KMS-11 (cell line): ENCODE data around the gene LCN12.

Experiments used
- H2AFZ ChIP-seq: fragments of 200-600 bp; sonication (generic); 2 replicates; pipeline ENCODE4 v1.6.1; 2016; ENCODE audit warnings: antibody characterized with exemption, mixed run types, low read depth
- H3K27ac ChIP-seq: fragments of 200-600 bp; sonication (generic); 2 replicates; pipeline ENCODE4 v1.6.1; 2016; ENCODE audit warnings: mild to moderate bottlenecking, mixed run types
- H3K27me3 ChIP-seq: fragments of 200-600 bp; sonication (generic); 2 replicates; pipeline ENCODE4 v1.6.1; 2017; ENCODE audit warnings: mild to moderate bottlenecking, low read depth, mixed run types, moderate library complexity; ENCODE audit not compliant: insufficient read depth
- H3K36me3 ChIP-seq: fragments of 200-600 bp; sonication (generic); 2 replicates; pipeline ENCODE4 v1.6.1; 2017; ENCODE audit warnings: mild to moderate bottlenecking, mixed run types; ENCODE audit not compliant: insufficient read depth
- H3K4me1 ChIP-seq: fragments of 200-600 bp; sonication (generic); 2 replicates; pipeline ENCODE4 v1.6.1; 2016; ENCODE audit warnings: mild to moderate bottlenecking, low read depth, mixed run types; ENCODE audit not compliant: poor library complexity, severe bottlenecking
- H3K4me2 ChIP-seq: fragments of 200-600 bp; sonication (generic); 2 replicates; pipeline ENCODE4 v1.7.0; 2016; ENCODE audit warnings: mild to moderate bottlenecking, mixed run types
- H3K4me3 ChIP-seq: fragments of 200-600 bp; sonication (generic); IDR thresholded peaks from 2 replicates; pipeline ENCODE4 v1.6.1; 2017; ENCODE audit warnings: low read depth, low read length, mixed read lengths; ENCODE audit not compliant: insufficient read depth
- H3K79me2 ChIP-seq: fragments of 200-600 bp; sonication (generic); 2 replicates; pipeline ENCODE4 v1.6.1; 2016; ENCODE audit warnings: low read depth, mixed run types; ENCODE audit not compliant: insufficient read depth
- H3K9ac ChIP-seq: fragments of 200-600 bp; sonication (generic); 2 replicates; pipeline ENCODE4 v1.6.1; 2016; ENCODE audit warnings: mild to moderate bottlenecking, mixed run types
- H4K20me1 ChIP-seq: fragments of 200-600 bp; sonication (generic); 2 replicates; pipeline ENCODE4 v1.6.1; 2016; ENCODE audit warnings: mild to moderate bottlenecking, mixed run types; ENCODE audit not compliant: insufficient read depth
- CTCF ChIP-seq: fragments of 200-600 bp; sonication (generic); conservative IDR thresholded peaks from 2 replicates; pipeline ENCODE4 v1.6.1; 2017; ENCODE audit warnings: low read depth, mild to moderate bottlenecking, antibody characterized with exemption, low read length, moderate library complexity, mixed read lengths

LCN12 gene

GRCh38 chr9:136977649-136978072, 25.6 kb downstream of the LCN12 start:
- no peaks in the 10 kb centered on the region for H3K4me1 ChIP-seq

DNA sequence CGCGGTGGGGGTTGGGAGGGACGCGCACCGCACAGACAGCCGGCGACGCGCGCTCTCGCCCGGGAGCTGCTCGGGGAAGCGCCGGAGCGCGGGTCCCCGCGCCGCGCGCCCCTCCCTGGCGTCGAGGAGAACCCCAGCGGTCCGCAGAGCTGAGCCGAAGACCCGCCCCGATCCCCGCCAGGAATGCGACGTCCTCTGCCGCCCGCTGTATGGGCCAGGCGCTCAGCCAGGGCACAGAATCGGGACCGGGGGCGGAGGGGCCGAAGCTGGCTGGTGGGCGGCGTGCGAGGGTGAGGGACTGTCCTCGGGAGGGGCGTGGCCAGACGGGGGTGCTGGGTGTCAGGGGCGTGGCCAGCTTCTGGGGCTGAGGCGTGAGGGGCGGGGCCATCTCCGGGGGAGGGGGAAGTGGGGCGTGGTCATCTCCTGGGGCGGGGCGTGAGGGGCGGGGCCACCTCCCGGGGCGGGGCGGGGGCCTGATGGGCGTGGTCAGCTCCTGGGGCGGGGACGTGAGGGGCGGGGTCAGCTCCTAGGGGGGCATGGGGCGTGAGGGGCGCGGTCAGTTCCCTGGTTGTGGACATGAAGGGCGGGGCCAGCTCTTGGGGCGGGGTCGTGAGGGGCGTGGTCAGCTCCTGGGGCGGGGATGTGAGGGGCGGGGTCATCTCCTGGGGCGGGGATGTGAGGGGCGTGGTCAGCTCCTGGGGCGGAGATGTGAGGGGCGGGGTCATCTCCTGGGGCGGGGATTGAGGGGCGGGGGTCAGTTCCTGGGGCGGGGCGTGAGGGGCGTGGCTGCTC, 26.2 kb downstream of the LCN12 start:
- H3K4me1 ChIP-seq = no peaks in the 10 kb centered on the region
- no peak overlapping the region for H3K9ac ChIP-seq

More at GRCh38 chr9:136977649-136978072, 25.6 kb downstream of the LCN12 start:
- H3K27ac ChIP-seq = no peak overlapping the region
- H3K36me3 ChIP-seq = no peaks in the 10 kb centered on the region
- H3K4me3 ChIP-seq = no peak overlapping the region
- H3K4me2 ChIP-seq = no peak overlapping the region
- no peak overlapping the region for H3K9ac ChIP-seq
- no peak for TF ChIP-seq CTCF
- no peaks in the 10 kb centered on the region for H4K20me1 ChIP-seq
- no peak overlapping the region for H2AFZ ChIP-seq
- H3K79me2 ChIP-seq = no peaks in the 10 kb centered on the region
- peaks cover 45% of the 10 kb centered on the region for H3K27me3 ChIP-seq

GRCh38 chr9:136978865-136979544, 26.9 kb downstream of the LCN12 start:
- H3K27ac ChIP-seq = no peak overlapping the region
- no peak overlapping the region for H3K4me2 ChIP-seq
- no peak overlapping the region for H3K4me3 ChIP-seq
- no peaks in the 10 kb centered on the region for H3K4me1 ChIP-seq
- no peak overlapping the region for H2AFZ ChIP-seq
- H3K36me3 ChIP-seq = no peaks in the 10 kb centered on the region
- peaks cover 43% of the 10 kb centered on the region for H3K27me3 ChIP-seq
- no peak for TF ChIP-seq CTCF
- H3K79me2 ChIP-seq = no peaks in the 10 kb centered on the region
- H4K20me1 ChIP-seq = no peaks in the 10 kb centered on the region
- no peak overlapping the region for H3K9ac ChIP-seq

More for the DNA sequence above, 26.2 kb downstream of the LCN12 start:
- Histone ChIP-seq H4K20me1 (no peaks in the 10 kb centered on the region), H3K4me3 (no peak overlapping the region), H3K36me3 (no peaks in the 10 kb centered on the region), H3K27ac (no peak overlapping the region), H3K79me2 (no peaks in the 10 kb centered on the region), H3K27me3 (peaks cover 42% of the 10 kb centered on the region), H2AFZ (no peak overlapping the region), H3K4me2 (no peak overlapping the region)
- TF ChIP-seq CTCF = no peak

DNA sequence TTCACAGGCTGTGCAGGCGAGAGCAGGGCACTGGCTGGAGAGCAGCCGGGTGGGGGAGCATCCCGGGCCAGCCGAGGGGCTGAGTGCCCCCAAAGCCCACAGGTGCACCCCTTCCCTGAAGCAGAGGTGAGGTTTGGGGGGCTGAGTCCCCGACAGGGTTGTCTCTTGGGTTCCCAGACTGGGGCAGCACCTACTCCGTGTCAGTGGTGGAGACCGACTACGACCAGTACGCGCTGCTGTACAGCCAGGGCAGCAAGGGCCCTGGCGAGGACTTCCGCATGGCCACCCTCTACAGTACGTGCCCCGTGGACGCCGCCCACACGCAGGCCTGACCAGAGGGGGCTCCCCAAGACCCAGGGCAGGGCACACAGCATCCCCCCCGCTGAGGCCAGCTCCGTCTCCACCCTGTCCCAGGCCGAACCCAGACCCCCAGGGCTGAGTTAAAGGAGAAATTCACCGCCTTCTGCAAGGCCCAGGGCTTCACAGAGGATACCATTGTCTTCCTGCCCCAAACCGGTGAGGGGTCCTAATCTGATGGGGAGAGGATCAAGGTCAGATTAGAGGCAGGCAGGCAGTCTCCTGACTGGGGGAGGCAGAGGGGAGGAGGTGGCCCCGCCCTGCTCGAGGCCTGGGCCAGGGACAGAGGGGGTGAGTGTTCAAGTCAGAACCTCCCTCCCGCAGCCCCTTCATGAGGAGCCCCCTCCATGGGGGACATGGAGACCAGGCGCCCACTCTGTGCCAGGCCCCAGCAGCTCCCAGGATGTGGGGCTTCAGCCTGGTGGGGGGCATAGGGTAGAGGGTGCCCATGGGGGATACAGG, 27.9 kb downstream of the LCN12 start:
- Histone ChIP-seq H2AFZ (no peak overlapping the region), H3K36me3 (no peaks in the 10 kb centered on the region), H3K27me3 (peaks cover 43% of the 10 kb centered on the region), H3K79me2 (no peaks in the 10 kb centered on the region), H3K9ac (no peak overlapping the region), H3K4me2 (no peak overlapping the region), H3K27ac (no peak overlapping the region), H3K4me1 (no peaks in the 10 kb centered on the region), H3K4me3 (no peak overlapping the region), H4K20me1 (no peaks in the 10 kb centered on the region)
- TF ChIP-seq CTCF = no peak
